SIG-M5 treated with dmso at 0.1 percent for 504 hours (cell line): ENCODE measurements around the gene SDHAF1.

Experiments
- DNase-seq: peaks from one replicate; lab custom pipeline; 2025; ENCODE audit not compliant: unreplicated experiment; lab: John Stamatoyannopoulos, UW

The SDHAF1 gene

DNA sequence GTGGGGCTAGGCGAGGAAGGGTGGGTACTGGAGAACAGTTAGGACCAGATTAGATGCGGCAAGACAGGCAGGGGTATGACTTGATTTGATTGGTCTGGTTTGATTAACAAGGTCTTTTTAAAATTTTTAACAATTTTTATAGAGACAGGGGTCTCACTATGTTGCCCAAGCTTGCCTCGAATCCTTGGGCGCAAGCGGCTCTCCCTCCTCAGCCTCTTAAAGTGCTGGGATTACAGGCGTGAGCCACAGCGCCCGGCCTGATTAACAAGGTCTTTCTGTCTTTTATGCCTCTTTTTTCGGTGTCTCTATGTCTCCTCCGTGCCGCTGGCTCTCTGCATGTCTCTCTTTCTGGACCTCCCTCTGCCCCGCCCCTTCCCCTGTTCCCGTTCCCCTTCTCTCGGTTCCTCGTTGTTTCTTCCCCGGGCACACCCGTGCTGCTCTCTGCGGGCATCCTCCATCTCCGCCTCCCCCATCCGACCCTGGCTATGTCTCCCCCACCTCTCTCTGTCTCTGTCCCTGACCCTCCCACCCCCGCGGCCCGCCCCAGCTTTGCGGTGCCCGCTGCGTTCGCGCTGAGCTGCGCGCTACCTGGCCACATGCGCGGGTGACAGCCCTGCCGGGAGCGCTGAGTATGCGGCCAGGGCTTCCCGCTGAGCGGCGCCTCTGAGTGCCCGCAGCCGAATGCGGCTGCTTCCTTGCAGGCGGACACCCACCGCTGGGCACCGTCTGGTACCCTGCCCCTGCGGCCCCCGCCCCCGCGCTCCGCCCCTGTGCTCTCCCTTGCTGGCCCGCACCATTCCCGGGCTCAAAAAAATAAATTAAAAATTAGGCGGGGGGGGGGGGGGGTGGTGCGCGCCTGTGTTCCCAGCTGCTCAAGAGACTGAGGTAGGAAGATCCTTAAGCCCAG, 8.1 kb upstream of the SDHAF1 start:
- DNase-seq = peak; percentile 76

DNA sequence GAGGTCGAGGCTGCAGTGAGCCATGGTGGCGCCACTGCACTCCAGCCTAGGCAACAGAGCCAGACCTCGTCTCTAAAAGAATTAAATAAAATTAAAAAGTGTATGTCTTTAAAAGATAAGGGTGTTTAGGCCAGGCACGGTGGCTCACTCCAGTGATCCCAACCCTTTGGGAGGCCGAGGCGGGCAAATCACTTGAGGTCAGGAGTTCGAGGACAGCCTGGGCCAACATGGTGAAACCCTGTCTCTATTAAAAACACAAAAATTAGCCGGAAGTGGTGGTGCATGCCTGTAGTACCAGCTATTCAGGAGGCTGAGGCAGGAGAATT, 7.5 kb upstream of the SDHAF1 start:
- DNase-seq = no peak

- DNase-seq = no peak
These were observed 6.2 kb upstream of the SDHAF1 start for GRCh38 chr19:35988824-35989223.

DNA sequence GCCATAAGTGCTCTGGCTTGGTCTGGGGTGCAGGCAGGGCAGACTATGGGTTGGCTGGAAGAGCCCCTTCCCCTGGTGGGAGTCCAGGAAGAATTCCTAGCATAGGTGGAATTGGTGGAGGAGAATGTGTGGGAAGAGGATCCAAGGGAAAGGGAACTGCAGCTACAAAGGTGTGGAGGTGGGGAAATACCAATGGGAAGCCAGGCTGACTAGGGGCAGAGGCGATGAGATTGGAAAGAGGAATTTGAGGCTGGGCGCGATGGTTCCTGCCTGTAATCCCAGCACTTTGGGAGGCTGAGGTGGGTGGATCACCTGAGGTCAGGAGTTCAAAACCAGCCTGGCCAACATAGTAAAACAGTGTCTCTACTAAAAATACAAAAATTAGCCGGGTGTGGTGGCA, 4.8 kb upstream of the SDHAF1 start:
- DNase-seq = no peak

DNA sequence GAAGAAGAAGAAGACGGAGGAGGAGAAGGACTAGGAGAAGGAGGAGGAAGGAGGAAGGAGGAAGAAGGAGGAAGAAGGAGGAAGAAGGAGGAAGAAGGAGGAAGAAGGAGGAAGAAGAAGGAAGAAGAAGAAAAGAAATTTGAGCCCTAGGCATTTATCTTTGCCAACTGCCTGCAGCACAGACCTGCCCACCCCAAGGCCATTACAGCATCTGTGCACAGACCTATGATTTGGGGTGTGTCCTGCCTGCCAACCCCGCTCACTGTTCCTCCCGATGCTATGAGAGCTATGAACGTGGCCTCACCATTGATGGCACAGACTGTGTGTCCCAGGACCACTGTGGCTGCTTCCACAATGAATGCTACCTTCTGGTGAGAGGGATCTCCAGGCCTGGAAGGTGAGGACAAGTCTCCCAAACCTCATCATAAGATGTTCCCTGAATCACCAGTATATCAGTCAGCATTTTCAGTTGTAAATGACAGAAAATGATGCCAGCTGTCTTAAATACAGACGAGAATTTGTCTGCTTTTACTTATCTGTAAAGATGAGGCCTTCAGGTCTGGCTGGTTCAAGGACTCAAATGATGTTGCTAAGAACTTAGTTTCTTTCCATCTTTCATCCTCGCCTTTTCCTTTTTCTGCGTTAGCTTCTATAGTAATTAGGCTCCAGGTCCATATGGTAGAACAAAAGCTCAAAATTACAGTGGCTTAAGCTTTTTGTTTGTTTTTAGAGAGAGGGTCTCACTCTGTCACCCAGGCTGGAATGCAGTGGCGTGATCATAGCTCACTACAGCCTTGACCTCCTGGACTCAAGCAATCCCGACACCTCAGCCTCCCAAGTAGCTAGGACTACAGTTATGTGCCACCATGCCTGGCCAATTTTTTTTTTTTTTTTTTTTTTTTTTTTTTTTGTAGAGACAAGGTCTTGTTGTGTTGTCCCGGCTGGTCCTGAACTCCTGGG, 3.9 kb upstream of the SDHAF1 start:
- DNase-seq = no peak

DNA sequence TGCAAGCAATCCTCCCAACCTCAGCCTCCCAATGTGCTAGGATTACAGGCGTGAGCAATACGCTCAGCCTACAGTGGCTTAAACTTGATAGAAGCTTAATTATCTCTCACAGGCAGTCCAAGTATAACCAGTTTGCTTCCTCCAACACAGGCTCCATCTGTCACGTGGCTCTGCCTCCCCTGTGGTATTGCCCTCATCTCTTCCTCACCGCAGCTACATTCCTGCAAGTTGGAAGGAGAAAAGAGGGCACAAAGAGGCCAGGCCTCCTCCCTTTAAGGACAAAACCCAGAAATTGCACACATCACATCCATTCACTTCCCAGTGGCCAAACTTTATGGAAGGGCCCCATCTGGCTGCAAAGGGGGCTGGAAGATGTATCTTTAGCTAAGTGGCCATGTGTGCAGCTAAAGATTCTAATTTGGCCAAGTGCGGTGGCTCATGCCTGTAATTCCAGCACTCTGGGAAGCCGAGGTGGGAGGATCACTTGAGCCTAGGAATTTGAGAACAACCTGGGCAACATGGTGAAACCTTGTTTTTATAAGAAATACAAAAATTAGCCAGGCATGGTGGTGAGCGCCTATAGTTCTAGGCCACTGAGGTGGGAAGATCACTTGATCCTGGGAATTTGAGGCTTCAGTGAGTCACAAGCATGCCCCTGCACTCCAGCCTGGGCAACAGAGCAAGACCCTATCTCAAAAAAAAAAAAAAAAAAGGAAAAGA, 3.1 kb upstream of the SDHAF1 start:
- no peak for DNase-seq

DNA sequence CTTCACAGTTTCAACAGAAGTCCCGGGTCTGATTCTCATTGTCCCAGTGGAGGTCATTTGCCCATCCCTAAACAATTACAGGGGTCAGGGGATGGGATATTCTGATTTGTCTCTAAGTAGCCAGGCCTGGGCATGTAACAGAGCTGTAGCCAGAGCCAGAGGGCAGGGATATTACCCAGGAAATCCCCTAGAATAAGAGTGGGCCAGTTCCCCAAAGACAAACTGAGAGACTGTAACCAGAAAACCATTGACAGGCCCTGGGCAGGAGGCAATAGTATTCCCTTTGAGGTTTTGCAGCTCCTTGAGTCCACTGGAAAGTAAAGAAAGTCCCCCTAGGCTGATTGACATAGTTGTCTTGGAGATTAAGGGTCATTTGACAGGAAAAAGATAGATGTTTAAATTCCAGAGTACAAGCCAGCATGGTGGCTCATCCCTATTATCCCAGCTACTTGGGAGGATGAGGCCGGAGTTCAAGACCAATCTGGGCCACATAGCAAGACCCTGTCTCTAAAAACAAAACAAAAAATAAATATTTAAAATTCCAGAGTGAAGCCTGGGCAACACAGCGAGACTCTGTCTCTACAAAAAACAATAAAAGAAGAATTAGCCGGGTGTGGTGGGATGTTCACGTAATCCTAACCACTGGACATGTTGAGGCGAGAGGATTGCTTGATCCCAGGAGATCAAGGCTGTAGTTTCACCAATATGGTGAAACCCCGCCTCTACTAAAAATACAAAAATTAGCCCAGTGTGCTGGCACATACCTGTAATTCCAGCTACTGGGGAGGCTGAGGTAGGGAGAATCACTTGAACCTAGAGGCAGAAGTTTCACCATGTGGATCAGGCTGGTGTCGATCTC, 1.9 kb upstream of the SDHAF1 start:
- no peak for DNase-seq

- no peak for DNase-seq
These were observed 927 bp upstream of the SDHAF1 start for GRCh38 chr19:35993923-35994598.

- no peak for DNase-seq
These were observed 1.8 kb downstream of the SDHAF1 start for GRCh38 chr19:35996777-35997176.

DNA sequence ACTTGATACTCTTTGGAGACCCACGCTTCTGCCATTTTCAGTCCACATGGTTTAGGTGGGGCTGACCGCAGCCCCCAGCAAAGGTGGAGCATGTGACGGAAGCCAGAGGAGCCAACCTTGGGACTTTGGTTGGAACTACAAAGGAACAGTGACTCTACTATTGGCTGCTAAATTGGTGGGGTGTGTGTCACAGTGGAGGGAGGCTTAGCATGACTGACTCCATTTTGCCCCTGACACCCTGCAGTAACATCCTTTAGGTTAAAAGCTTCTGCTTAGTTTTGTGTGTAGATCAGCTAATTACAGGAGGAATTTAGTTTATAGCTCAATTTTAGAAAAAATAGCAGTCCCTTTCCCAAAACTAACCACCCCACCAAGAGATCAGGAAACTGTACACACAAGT, 6.6 kb downstream of the SDHAF1 start:
- no peak for DNase-seq

DNA sequence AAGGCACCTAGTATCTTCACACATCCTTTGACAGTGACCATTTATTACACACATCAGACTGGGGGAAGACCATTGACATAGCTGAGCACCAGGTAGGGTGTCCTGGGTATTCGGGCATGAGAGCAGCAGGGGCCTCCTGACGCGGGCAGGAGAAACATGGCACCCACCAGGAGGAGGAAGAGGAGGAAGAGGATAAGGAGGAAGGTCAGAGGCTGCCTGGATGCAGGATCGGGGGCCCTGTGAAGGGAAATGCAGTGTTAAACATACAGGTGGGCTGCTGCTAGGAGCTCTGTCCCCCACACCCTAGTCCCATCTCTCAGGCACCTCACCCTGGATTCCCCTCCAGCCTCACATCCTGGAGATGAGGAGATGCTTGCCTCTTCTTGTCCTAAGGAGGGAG, 8.3 kb downstream of the SDHAF1 start:
- no peak for DNase-seq

DNA sequence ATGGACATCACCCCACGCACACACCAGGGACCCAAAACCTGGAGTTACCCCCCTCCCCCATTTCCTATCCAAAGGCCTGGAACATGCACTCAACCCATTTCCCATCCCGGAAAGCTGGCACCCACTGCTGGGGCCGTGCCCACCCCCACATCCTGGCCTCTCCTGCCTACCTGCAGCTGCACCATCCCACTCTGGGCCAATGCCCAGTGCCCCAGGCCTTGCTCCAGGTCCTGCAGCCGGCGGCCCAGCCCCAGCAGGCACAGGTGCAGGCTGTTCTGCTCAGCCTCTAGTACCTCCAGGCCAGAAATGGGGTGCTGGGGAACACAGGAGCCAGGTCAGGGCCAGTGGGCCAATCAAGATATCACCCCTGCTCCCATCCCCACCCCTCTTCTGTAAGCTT, 12.0 kb downstream of the SDHAF1 start:
- DNase-seq = no peak

DNA sequence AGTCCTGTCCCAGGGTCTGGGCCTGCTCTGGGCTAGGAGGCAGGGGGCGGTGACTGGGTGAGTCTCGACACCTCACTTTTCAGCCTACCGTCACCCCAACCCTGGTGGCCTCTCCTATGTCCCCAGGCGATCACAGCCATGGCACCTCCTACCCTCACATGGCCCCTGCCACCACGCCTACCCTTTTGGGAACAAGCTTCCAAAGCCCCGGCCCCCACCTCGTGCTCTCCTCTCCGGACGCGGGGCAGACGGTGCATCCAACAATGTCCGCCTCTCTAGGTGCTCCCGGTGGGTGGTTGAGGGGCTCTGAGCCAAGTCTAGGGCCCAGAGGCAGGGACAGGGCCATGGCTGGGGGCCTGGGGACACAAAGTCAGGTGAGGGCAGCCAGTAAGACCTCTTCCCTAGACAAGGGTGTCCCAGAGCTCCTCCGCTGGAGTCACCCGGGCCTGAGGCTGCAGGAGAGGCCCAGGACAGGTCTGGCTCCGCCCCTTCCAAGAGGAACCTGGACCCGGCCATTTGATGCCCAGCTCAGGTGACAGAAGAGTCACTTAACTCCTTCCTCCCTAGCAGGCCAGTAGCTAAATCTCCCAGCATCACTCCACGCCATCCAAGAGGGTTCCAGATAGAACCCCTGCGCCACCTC, 13.5 kb downstream of the SDHAF1 start, which contains the start of gene SYNE4:
Gene SYNE4, minus strand, starts transcription at position 478 of the 643 bp plus-strand sequence. Its CDS starts 132 bp downstream, at position 346.
- peak; percentile 40 for DNase-seq

- DNase-seq = no peak
These were observed 14.2 kb downstream of the SDHAF1 start for GRCh38 chr19:36009220-36009619.

- DNase-seq = no peak
These were observed 14.8 kb downstream of the SDHAF1 start for GRCh38 chr19:36009633-36010379.

DNA sequence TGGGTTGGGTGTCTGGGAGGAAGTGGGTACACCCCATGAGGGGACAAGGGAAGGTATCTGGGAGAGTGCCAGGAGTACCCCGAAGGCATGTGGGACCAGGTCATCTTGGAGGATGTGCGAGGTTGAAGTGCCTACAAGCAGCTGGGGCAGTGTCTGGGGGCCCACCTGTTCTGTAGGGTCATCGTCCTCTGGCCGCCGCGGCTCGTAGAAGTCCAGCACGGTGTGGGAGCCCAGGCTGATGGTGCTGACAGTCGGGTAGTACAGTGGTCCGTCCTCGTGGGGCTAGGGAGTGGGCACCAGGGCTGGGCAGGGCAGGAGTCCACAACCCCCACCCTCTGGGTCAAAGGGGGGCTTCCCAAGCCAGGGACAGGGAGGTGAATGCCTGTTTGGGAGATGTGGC, 15.4 kb downstream of the SDHAF1 start:
- no peak for DNase-seq

DNA sequence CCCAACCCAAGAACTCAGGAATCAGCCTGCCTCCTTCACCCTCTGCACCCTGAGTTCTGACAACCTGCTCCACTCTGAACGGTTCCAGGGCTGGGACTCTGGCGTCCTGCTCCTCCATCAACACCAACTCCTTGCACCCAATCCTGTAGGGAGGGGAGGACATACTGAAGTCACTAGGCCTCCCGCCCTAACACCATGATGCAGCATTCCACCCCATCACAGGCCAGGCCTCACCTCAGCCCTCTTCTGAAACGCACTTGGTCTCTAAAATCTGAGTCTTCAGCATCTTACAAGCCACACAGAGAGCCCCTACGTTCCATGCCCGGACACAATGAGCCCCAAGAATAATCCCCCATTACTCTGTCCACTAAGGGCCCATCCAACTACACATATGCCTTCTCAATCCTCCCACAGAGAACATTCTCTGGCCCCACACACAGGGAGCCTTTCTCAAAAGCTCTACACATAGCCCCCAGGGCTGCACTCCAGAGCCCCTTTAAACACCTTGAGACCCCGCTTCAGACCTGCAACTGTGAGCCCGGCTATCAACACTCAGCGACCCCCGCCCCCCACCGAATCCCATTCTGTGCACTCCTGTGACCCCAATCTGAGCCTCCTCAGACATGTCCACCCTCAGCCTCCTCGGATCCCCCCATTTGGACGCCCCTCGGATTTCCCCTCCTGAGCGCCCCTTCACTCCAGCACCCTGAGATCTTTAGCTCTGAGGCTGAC, 18.5 kb downstream of the SDHAF1 start:
- no peak for DNase-seq
